Measurements from ENCODE around the gene GRHL1.

GRHL1 gene

GRCh38 chr2:9972621-9973479 is 21.4 kb downstream of the GRHL1 start:
- DNase-seq = no peak

- DNase-seq = no peak
Measured at GRCh38 chr2:9973690-9974089, 22.2 kb downstream of the GRHL1 start.

- no peak for DNase-seq
Measured at GRCh38 chr2:9974343-9974742, 22.9 kb downstream of the GRHL1 start.

GRCh38 chr2:9975328-9975727 is 23.8 kb downstream of the GRHL1 start:
- DNase-seq = no peak

- no peak for DNase-seq
Measured at GRCh38 chr2:9975805-9976447, 24.4 kb downstream of the GRHL1 start.

- no peak for DNase-seq
Measured at GRCh38 chr2:9979977-9980376, 28.5 kb downstream of the GRHL1 start.

- no peak for DNase-seq
Measured at GRCh38 chr2:9980520-9980919, 29.0 kb downstream of the GRHL1 start.

GRCh38 chr2:9981655-9982054 is 30.2 kb downstream of the GRHL1 start:
- DNase-seq = no peak

GRCh38 chr2:9982248-9982647 is 30.8 kb downstream of the GRHL1 start:
- DNase-seq = no peak

- no peak for DNase-seq
Measured at GRCh38 chr2:9982891-9983290, 31.4 kb downstream of the GRHL1 start.

GRCh38 chr2:9983401-9984216 is 32.1 kb downstream of the GRHL1 start:
- no peak for DNase-seq

GRCh38 chr2:9984217-9984739 is 32.8 kb downstream of the GRHL1 start:
- peak; percentile 28 for DNase-seq

- no peak for DNase-seq
Measured at GRCh38 chr2:9984871-9985480, 33.5 kb downstream of the GRHL1 start.

- DNase-seq = no peak
Measured at GRCh38 chr2:9985531-9986328, 34.2 kb downstream of the GRHL1 start.

- DNase-seq = no peak
Measured at GRCh38 chr2:9988320-9988719, 36.8 kb downstream of the GRHL1 start.

- no peak for DNase-seq
Measured at GRCh38 chr2:9990736-9991135, 39.2 kb downstream of the GRHL1 start.

- no peak for DNase-seq
Measured at GRCh38 chr2:9991221-9991620, 39.7 kb downstream of the GRHL1 start.

GRCh38 chr2:9991829-9992273 is 40.4 kb downstream of the GRHL1 start:
- no peak for DNase-seq

GRCh38 chr2:9992427-9993187 is 41.1 kb downstream of the GRHL1 start:
- no peak for DNase-seq

GRCh38 chr2:9993488-9994165 is 42.1 kb downstream of the GRHL1 start:
- no peak for DNase-seq

GRCh38 chr2:9994462-9994861 is 43.0 kb downstream of the GRHL1 start:
- DNase-seq = no peak

All from activated T-cell treated with anti-CD3 and anti-CD28 coated beads, Interleukin-2, amount 50 U/mL, for 1 hour (primary cell).